Brain microvascular endothelial cell (primary cell): ENCODE data around the gene CHCT1.
"Not testable (repeated sequence)": the region's sequence is repeated elsewhere in the genome, so short reads cannot be mapped to it uniquely, and the experiment has no call there.

Experiments used
- DNase-seq: peaks from one replicate; pipeline ENCODE4 v3.0.0-alpha.2; 2020
- H3K27ac ChIP-seq: fragments of 250-450 bp; sonication (Bioruptor Pico); 2 replicates; pipeline ENCODE4 v1.5.1; 2020; ENCODE audit warnings: mild to moderate bottlenecking, moderate library complexity
- H3K27me3 ChIP-seq: fragments of 250-450 bp; sonication (Bioruptor Pico); replicated peaks from 2 replicates; pipeline ENCODE4 v1.5.1; 2020; ENCODE audit warnings: mild to moderate bottlenecking
- H3K36me3 ChIP-seq: fragments of 250-450 bp; sonication (Bioruptor Pico); replicated peaks from 2 replicates; pipeline ENCODE4 v1.5.1; 2020; ENCODE audit warnings: mild to moderate bottlenecking
- H3K4me3 ChIP-seq: 2 replicates; pipeline ENCODE4 v1.5.1; 2011; ENCODE audit warnings: low read depth, mild to moderate bottlenecking, control low read depth, low read length, moderate library complexity
- in situ Hi-C: cut with HindIII; loops from 2 replicates; pipeline ENCODE4 v1.10.0; 2017; ENCODE audit warnings: low sequenced_read_pairs, low pct_ligation_motif_present
- TF ChIP-seq, protein P1 (sequence below): IDR thresholded peaks from 2 replicates; pipeline ENCODE4 v1.5.1; 2011; ENCODE audit warnings: low read depth, mild to moderate bottlenecking, moderate library complexity, low read length, control low read depth, inconsistent platforms; ENCODE audit errors: missing control alignments

CHCT1 gene

DNA sequence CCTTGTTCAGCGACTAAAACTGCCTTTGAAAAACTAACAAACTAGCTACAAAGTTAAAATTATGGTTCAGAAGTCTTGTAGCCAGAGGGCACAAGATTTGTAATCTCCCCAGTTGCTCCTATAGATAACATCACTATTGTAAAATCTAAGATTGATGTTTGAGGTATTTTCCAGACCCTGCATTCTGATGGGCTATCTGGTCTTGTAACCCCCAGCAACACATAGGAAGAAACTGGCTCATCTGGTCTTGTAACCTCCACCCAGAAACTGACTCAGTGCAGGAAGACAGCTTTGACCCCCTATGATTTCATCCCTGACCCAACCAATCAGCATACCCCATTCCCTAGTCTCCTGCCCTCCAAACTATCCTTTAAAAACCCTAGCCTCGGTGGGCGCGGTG is 12.3 kb upstream of the CHCT1 start:
- DNase-seq, result no peak
- no peak overlapping the region for H3K27ac ChIP-seq
- in situ Hi-C loops, result loop anchor here (25.0 kb wide), 1 partner anchor 173 kb away; no protein-coding TSS in a partner anchor
- H3K4me3 ChIP-seq, result no peak overlapping the region
- H3K27me3 ChIP-seq, result no peaks in the 10 kb centered on the region
- TF ChIP-seq, protein P1, sequence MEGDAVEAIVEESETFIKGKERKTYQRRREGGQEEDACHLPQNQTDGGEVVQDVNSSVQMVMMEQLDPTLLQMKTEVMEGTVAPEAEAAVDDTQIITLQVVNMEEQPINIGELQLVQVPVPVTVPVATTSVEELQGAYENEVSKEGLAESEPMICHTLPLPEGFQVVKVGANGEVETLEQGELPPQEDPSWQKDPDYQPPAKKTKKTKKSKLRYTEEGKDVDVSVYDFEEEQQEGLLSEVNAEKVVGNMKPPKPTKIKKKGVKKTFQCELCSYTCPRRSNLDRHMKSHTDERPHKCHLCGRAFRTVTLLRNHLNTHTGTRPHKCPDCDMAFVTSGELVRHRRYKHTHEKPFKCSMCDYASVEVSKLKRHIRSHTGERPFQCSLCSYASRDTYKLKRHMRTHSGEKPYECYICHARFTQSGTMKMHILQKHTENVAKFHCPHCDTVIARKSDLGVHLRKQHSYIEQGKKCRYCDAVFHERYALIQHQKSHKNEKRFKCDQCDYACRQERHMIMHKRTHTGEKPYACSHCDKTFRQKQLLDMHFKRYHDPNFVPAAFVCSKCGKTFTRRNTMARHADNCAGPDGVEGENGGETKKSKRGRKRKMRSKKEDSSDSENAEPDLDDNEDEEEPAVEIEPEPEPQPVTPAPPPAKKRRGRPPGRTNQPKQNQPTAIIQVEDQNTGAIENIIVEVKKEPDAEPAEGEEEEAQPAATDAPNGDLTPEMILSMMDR, result no peak
- no peaks in the 10 kb centered on the region for H3K36me3 ChIP-seq

DNA sequence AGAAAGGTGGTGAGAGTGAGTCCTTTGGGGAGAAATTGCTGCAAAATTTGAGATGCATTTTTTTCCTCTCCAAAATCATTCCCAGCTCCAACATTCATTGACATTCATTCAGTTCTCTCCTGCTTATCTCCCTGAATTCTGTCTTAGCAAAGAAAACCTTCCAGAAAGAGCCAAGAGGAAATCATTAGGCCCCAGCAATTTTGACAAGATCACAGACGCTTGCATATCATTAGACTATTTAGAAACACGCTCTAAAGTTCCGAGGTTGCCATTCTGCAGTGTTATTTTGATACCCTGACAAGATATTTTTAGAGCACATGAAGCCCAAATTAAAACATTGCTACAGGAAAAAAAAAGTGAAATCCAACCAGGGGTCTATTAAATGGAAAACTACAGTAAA is 9.6 kb upstream of the CHCT1 start:
- H3K4me3 ChIP-seq, result no peak overlapping the region
- no peak for DNase-seq
- no peak overlapping the region for H3K27ac ChIP-seq
- no peaks in the 10 kb centered on the region for H3K36me3 ChIP-seq
- in situ Hi-C loops, result loop anchor here (25.0 kb wide), 1 partner anchor 175 kb away; no protein-coding TSS in a partner anchor
- TF ChIP-seq, protein P1, result no peak
- no peaks in the 10 kb centered on the region for H3K27me3 ChIP-seq

DNA sequence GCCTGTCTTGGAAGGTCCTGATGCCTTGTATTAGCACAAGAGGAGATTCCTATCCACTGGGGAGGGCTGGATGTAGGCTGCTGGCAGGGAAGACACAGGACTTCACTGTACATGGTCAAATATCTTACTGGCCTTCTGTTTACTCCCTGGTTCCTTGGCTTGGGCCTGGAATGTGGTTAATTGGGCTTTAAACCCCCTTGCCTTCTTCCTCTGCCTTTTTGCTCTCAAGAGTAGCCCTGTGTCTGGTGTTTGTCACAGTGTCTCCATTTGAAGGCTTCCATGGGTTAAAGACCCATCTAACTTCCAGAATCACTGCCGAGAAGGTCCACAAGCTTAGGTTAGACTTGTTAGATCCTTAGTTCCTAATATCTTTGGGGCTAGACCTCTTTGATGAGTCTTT is 7.1 kb upstream of the CHCT1 start:
- TF ChIP-seq, protein P1, result no peak
- Histone ChIP-seq H3K27me3 (no peaks in the 10 kb centered on the region), H3K27ac (no peak overlapping the region), H3K4me3 (no peak overlapping the region), H3K36me3 (no peaks in the 10 kb centered on the region)
- in situ Hi-C loops, result loop anchor here (25.0 kb wide), 1 partner anchor 178 kb away; no protein-coding TSS in a partner anchor
- DNase-seq, result no peak

DNA sequence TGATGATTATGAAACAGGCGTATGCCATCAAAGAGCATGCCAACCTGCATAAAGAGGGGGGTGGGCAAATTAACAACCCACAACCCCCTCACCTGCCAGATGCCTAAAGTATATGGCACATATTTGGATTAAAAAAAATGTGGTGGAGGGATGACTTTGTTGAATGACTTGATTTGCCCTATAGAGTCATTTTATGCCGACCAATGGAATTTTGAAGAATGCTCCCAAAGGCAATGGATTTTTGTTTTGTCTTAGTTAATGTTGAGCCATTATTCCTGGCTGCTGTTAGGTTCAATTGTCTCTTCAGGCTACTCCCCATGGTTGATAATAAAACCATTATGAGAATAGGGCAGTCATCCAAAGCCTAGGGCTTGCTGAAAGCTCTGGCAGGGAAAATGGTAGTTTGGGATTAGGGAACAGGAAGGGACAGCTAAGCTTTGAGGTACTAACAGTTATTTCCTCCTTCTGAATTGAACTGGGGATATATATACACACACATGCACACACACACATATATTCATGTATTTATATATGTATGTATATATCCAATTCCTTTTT is 5.8 kb upstream of the CHCT1 start:
- in situ Hi-C loops, result loop anchor here (25.0 kb wide), 1 partner anchor 179 kb away; no protein-coding TSS in a partner anchor
- Histone ChIP-seq H3K27me3 (no peaks in the 10 kb centered on the region), H3K36me3 (no peaks in the 10 kb centered on the region), H3K4me3 (no peak overlapping the region), H3K27ac (no peak overlapping the region)
- TF ChIP-seq, protein P1, result no peak
- DNase-seq, result no peak

DNA sequence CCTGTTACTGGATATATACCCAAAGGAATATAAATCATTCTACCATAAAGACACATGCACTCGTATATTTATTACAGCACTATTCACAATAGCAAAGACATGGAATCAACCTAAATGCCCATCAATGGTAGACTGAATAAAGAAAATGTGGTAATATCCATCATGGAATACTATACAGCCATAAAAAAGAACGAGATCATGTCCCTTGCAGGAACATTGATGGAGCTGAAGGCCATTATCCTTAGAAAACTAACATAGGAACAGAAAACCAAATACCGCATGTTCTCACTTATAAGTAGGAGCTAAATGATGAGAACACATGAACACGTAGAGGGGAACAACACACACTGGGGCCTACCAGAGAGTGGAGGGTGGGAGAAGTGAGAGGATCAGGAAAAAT is 3.3 kb upstream of the CHCT1 start:
- in situ Hi-C loops, result loop anchor here (25.0 kb wide), 1 partner anchor 182 kb away; no protein-coding TSS in a partner anchor
- DNase-seq, H3K27ac ChIP-seq, H3K27me3 ChIP-seq, H3K36me3 ChIP-seq, H3K4me3 ChIP-seq: not testable (repeated sequence)

DNA sequence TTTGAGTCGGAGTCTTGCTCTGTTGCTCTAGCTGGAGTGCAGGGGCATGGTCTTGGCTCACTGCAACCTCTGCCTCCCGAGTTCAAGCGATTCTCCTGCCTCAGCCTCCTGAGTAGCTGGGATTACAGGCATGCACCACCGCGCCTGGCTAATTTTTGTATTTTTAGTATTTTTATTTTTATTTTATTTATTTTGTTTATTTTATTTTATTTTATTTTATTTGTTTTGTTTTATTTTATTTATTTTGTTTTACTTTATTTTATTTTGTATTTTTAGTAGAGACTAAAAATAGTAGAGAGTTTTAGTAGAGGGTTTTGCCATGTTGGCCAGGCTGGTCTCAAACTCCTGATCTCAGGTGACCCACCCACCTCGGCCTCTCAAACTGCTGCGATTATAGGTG is 2.4 kb upstream of the CHCT1 start:
- not testable (repeated sequence) for H3K27me3 ChIP-seq, H3K36me3 ChIP-seq, DNase-seq, H3K4me3 ChIP-seq, H3K27ac ChIP-seq
- in situ Hi-C loops, result loop anchor here (25.0 kb wide), 1 partner anchor 183 kb away; no protein-coding TSS in a partner anchor
